Vagina (tissue), 2 donors: ENCODE measurements around the gene STARD7. TPM values are rescaled to one million over a fixed set of nuclear protein-coding genes. Genes with fewer than 3 reads are reported as not detected.

ENCODE experiments used
- DNase-seq, 2 donors: peaks; one replicate each; pipeline ENCODE4 v3.0.0-alpha.2; 2017; ENCODE audit errors: extremely low spot score in 2 of 2
- H3K27ac ChIP-seq: fragments of 200-600 bp; sonication (generic); one replicate; pipeline ENCODE4 v1.5.1; 2019
- H3K27me3 ChIP-seq: fragments of 200-600 bp; sonication (generic); one replicate; pipeline ENCODE4 v1.5.1; 2019
- H3K36me3 ChIP-seq, 2 donors: fragments of 200-600 bp; sonication (generic); one replicate each; pipeline ENCODE4 v1.5.1; 2017 to 2019
- H3K4me1 ChIP-seq: fragments of 200-600 bp; sonication (generic); one replicate; pipeline ENCODE4 v1.5.1; 2019
- H3K4me3 ChIP-seq, 2 donors: fragments of 200-600 bp; sonication (generic); 1 replicate in 1 of 2; 2 replicates in 1 of 2; pipeline ENCODE4 v1.5.1; 2016 to 2019
- H3K9me3 ChIP-seq: fragments of 200-600 bp; sonication (generic); one replicate; pipeline ENCODE4 v1.5.1; 2019
- POLR2A ChIP-seq, 2 donors: fragments of 450-650 bp; IDR thresholded peaks; one replicate each; pipeline ENCODE4 v1.6.1; 2017; ENCODE audit warnings: antibody characterized with exemption in 2 of 2, mild to moderate bottlenecking in 2 of 2, moderate library complexity in 2 of 2
- POLR2AphosphoS5 ChIP-seq, 2 donors: sonication (generic); formaldehyde crosslinking; IDR thresholded peaks; one replicate each; pipeline ENCODE4 v1.9.0; 2017; ENCODE audit warnings: antibody characterized with exemption in 2 of 2, mild to moderate bottlenecking in 2 of 2, low read depth in 1 of 2; ENCODE audit not compliant: insufficient read depth in 1 of 2
- intact Hi-C: fragments of 100-400 bp; cut with DNase I; formaldehyde crosslinking; loops from one replicate; pipeline ENCODE4 v1.15.1; 2023
- total RNA-seq: library from RNA; depleted of rRNA; stranded (reverse); fragments of >200 nt; gene quantifications from one replicate; pipeline ENCODE4 v1.2.3, GENCODE V29; 2016
- TF ChIP-seq, protein P1 (sequence below), 3 experiments: fragments of 450-650 bp in 2 of 3; fragments of 200-600 bp in 1 of 3; sonication (generic) in 1 of 3; IDR thresholded peaks; one replicate each; pipeline ENCODE4 v1.5.1; 2017 to 2019; ENCODE audit warnings: antibody characterized with exemption in 3 of 3, mild to moderate bottlenecking in 2 of 3, moderate library complexity in 2 of 3

Gene STARD7
- total RNA-seq, 1 donor from 2014 or later = 69.5 TPM

DNA sequence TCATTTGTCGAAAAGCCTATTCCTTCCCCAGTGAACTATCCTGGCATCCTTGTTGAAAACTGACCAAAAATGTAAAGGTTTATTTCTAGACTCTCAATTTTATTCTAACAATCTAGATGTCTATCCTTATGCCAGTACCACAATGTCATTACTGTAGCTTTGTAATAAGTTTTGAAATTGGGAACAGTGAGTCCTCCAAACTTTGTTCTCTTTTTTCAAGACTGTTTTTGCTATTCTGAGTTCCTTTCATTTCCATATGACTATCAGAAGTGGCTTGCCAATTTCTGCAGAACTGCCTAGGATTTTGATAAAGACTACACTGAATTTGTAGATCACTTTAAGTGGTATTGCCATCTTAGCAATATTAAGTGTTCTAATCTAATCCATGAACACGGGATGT lies 9.7 kb downstream of the STARD7 start:
- TF ChIP-seq POLR2AphosphoS5 (IDR thresholded peaks at IDR 0.05; ENCODE audit: insufficient read depth in 1 of 2, low read depth in 1 of 2) (no peak), POLR2A (IDR thresholded peaks at IDR 0.05) (no peak)
- TF ChIP-seq, protein P1, sequence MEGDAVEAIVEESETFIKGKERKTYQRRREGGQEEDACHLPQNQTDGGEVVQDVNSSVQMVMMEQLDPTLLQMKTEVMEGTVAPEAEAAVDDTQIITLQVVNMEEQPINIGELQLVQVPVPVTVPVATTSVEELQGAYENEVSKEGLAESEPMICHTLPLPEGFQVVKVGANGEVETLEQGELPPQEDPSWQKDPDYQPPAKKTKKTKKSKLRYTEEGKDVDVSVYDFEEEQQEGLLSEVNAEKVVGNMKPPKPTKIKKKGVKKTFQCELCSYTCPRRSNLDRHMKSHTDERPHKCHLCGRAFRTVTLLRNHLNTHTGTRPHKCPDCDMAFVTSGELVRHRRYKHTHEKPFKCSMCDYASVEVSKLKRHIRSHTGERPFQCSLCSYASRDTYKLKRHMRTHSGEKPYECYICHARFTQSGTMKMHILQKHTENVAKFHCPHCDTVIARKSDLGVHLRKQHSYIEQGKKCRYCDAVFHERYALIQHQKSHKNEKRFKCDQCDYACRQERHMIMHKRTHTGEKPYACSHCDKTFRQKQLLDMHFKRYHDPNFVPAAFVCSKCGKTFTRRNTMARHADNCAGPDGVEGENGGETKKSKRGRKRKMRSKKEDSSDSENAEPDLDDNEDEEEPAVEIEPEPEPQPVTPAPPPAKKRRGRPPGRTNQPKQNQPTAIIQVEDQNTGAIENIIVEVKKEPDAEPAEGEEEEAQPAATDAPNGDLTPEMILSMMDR (IDR thresholded peaks at IDR 0.05) = no peak
- Histone ChIP-seq H3K9me3 (no peaks in the 10 kb centered on the region), H3K4me3 (no peak overlapping the region), H3K27ac (no peak overlapping the region), H3K27me3 (no peaks in the 10 kb centered on the region), H3K36me3 (peaks cover 0 to 13% of the 10 kb centered on the region in 2 donors), H3K4me1 (peaks cover 46% of the 10 kb centered on the region)
- DNase-seq = no peak
- intact Hi-C loops = no loop called here

DNA sequence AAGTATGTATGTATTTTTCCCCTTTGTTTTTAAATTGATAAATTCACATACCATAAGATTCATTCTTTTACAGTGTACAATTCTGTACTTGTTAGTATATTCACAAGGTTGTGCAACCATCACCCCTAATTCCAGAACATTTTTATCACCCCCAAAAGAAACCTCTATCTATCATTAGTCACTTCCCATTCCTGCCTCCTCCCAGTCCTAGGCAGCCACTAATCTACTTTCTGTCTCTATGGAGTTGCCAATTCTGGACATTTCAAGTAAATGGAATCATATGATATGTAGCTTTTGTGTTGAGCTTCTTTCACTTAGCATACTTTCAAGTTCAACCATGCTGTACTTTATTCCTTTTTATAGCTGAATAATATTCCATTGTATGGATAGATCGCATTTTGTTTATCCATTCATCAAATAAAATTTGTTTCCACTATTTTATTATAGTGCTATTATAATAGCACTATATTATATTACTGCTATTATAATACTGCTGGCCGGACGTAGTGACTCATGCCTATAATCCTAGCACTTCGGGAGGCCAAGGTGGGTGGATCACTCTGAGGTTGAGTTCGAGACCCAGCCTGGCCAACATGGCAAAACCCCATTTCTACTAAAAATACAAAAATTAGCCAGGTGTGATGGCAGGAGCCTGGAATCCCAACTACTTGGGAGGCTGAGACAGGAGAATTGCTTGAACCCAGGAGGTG lies 10.9 kb downstream of the STARD7 start:
- Histone ChIP-seq H3K27ac (no peak overlapping the region), H3K4me3 (no peak overlapping the region), H3K4me1 (peaks cover 34% of the 10 kb centered on the region), H3K27me3 (no peaks in the 10 kb centered on the region), H3K36me3 (peaks cover 0 to 25% of the 10 kb centered on the region in 2 donors), H3K9me3 (no peaks in the 10 kb centered on the region)
- TF ChIP-seq POLR2A (IDR thresholded peaks at IDR 0.05) (no peak), POLR2AphosphoS5 (IDR thresholded peaks at IDR 0.05; ENCODE audit: insufficient read depth in 1 of 2, low read depth in 1 of 2) (no peak)
- TF ChIP-seq, protein P1 (IDR thresholded peaks at IDR 0.05) = no peak
- intact Hi-C loops = no loop called here
- no peak for DNase-seq

DNA sequence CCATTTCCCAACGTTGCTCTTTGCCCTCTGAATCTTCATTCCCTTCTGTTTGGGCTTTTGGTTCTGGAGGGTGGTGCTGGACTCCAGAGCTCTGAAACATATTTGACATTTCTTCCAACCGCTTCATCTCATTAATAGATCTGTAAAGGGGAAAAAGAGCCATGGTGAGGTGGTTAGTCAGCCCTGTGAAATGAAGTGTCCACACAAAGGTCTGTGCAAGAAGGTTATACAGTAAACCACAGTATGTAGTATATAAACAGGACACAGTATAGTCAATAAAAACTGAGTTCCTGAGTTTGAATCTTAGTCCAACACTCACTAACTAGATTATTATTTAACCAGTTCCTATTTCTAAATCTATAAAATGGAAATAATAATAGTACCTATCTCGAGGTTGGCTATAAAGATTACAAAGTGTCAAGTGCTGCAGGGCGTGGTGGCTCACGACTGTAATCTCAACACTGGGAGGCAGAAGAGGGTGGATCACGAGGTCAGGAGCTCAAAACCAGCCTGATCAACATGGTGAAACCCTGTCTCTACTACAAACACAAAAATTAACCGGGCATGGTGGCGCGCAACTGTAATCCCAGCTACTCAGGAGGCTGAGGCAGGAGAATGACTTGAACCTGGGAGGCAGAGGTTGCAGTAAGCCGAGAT lies 13.1 kb downstream of the STARD7 start:
- H3K27me3 ChIP-seq = no peaks in the 10 kb centered on the region
- H3K9me3 ChIP-seq = no peaks in the 10 kb centered on the region
- TF ChIP-seq POLR2A (IDR thresholded peaks at IDR 0.05) (no peak), POLR2AphosphoS5 (IDR thresholded peaks at IDR 0.05; ENCODE audit: insufficient read depth in 1 of 2, low read depth in 1 of 2) (no peak)
- TF ChIP-seq, protein P1 (IDR thresholded peaks at IDR 0.05) = no peak
- no peak overlapping the region for H3K27ac ChIP-seq
- DNase-seq = no peak
- H3K36me3 ChIP-seq = peaks cover 4 to 47% of the 10 kb centered on the region in 2 donors
- no peak overlapping the region for H3K4me3 ChIP-seq
- intact Hi-C loops = no loop called here
- H3K4me1 ChIP-seq = peaks cover 14% of the 10 kb centered on the region

DNA sequence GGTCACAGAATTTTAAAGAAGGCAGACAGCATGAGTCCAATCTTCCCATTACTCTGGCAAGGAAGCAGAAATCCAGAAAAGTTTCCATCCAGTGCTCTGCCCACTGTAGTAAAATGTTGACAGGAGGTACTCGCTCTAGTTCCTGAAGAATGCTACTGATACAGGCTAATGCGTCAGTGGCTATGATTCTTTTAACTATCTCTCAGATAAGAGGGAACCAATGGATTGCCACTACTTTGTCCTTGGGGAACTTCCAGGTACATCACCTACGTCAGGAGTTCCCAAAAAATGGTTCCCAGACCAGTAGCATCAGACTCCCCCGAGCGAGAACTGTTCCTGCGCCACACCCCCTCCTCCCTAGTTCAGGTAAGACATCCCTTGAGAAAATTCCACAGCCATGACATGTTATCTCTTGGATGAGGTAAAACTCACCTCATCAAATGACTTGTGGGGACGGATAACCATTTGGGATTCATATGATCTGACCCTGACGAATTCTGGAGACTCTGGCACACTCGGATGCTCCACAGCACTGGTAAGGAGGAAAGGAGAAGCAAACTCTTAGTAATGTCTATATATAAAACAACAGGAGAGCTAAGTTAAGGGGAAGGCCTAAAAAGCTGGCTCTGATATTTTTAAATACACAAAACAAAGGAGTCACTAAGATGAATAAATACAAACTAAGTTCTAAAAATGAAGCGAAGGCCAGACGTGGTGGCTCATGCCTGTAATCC lies 16.5 kb downstream of the STARD7 start:
- intact Hi-C loops = no loop called here
- H3K4me3 ChIP-seq = no peak overlapping the region
- no peak overlapping the region for H3K27ac ChIP-seq
- no peak for DNase-seq
- TF ChIP-seq POLR2AphosphoS5 (IDR thresholded peaks at IDR 0.05; ENCODE audit: insufficient read depth in 1 of 2, low read depth in 1 of 2) (no peak), POLR2A (IDR thresholded peaks at IDR 0.05) (no peak)
- TF ChIP-seq, protein P1 (IDR thresholded peaks at IDR 0.05) = no peak
- H3K9me3 ChIP-seq = no peaks in the 10 kb centered on the region
- H3K4me1 ChIP-seq = no peaks in the 10 kb centered on the region
- H3K36me3 ChIP-seq = peaks cover 4 to 74% of the 10 kb centered on the region in 2 donors
- no peaks in the 10 kb centered on the region for H3K27me3 ChIP-seq
